Measurements from ENCODE around the gene NUTF2. TPM values are rescaled to one million over a fixed set of nuclear protein-coding genes. Genes with fewer than 3 reads are reported as not detected.

The NUTF2 gene
- 100 to 1,000 TPM; 201 to 218 TPM for total RNA-seq
- 236 TPM for polyA plus RNA-seq (2013, experiment 1 of 2)
- polyA plus RNA-seq (2013, experiment 2 of 2), result 236 TPM
- long read RNA-seq, experiment 1, transcript NUTF2-208 (1 exons, 2,608 nt), result minor isoform, 16 of 177 reads
- long read RNA-seq, experiment 1, transcript NUTF2-201 (5 exons, 2,321 nt), result major isoform, 110 of 177 reads
- long read RNA-seq, experiment 1, transcript NUTF2-206 (5 exons, 1,119 nt), result minor isoform, 5 of 177 reads
- long read RNA-seq, experiment 1, partial matches to known transcripts, result 42 of 177 reads
- long read RNA-seq, experiment 1, other reads (novel, unspliced or antisense), result 4 of 177 reads
- long read RNA-seq, experiment 2, transcript NUTF2-206 (5 exons, 1,119 nt), result minor isoform, 19 of 151 reads
- long read RNA-seq, experiment 2, transcript NUTF2-201 (5 exons, 2,321 nt), result major isoform, 123 of 151 reads
- long read RNA-seq, experiment 2, partial matches to known transcripts, result 5 of 151 reads
- long read RNA-seq, experiment 2, other reads (novel, unspliced or antisense), result 3 of 151 reads
- long read RNA-seq, experiment 3, transcript NUTF2-201 (5 exons, 2,321 nt), result major isoform, 155 of 172 reads
- long read RNA-seq, experiment 3, transcript NUTF2-206 (5 exons, 1,119 nt), result minor isoform, 6 of 172 reads
- long read RNA-seq, experiment 3, partial matches to known transcripts, result 4 of 172 reads
- long read RNA-seq, experiment 3, other reads (novel, unspliced or antisense), result 3 of 172 reads
- long read RNA-seq, experiment 4, transcript NUTF2-201 (5 exons, 2,321 nt), result major isoform, 67 of 73 reads
- long read RNA-seq, experiment 4, partial matches to known transcripts, result 0 of 73 reads
- long read RNA-seq, experiment 4, other reads (novel, unspliced or antisense), result 3 of 73 reads

- Mint-ChIP-seq H3K36me3 (ENCODE audit: low read depth) (peaks cover 17% of the 10 kb centered on the region), H3K27ac (peak within 1 kb of the TSS; percentile 95), H3K27me3 (ENCODE audit: insufficient read depth) (no peaks in the 10 kb centered on the region), H3K4me1 (peaks cover 45% of the 10 kb centered on the region), H3K9me3 (no peaks in the 10 kb centered on the region), H3K4me3 (peak within 1 kb of the TSS; percentile 89)
- Histone ChIP-seq H3K9me3 (ENCODE audit: control insufficient read depth, low read length) (no peaks in the 10 kb centered on the region), H3K27me3 (ENCODE audit: control insufficient read depth, insufficient read depth, low read length, poor library complexity, severe bottlenecking) (no peaks in the 10 kb centered on the region), H3K4me1 (ENCODE audit: control insufficient read depth, insufficient read depth, low read length) (peaks cover 22% of the 10 kb centered on the region), H3K27ac (ENCODE audit: low read depth, low read length) (peak within 1 kb of the TSS; percentile 96), H3K4me3 (ENCODE audit: low read length) (peak within 1 kb of the TSS; percentile 89), H3K9ac (ENCODE audit: extremely low read depth, low read length, poor library complexity, severe bottlenecking) (peak within 1 kb of the TSS; percentile 95), H3K36me3 (ENCODE audit: control insufficient read depth, insufficient read depth, low read length) (peaks cover 19% of the 10 kb centered on the region)
- DNase-seq, result peak; percentile 99
- 0 to 1% methylated on average over 29 to 57 of the region's 57 CpGs for WGBS, 2 experiments (ENCODE audit: insufficient coverage in 1 of 2, insufficient read length in 1 of 2)
- no peak for TF ChIP-seq CTCF (conservative IDR thresholded peaks at IDR 0.05)
These were observed at the start of gene NUTF2 for GRCh38 chr16:67846320-67847063. NUTF2 (plus strand) TSS chr16:67846933; CDS start chr16:67865131, 18,198 bp downstream.

DNA sequence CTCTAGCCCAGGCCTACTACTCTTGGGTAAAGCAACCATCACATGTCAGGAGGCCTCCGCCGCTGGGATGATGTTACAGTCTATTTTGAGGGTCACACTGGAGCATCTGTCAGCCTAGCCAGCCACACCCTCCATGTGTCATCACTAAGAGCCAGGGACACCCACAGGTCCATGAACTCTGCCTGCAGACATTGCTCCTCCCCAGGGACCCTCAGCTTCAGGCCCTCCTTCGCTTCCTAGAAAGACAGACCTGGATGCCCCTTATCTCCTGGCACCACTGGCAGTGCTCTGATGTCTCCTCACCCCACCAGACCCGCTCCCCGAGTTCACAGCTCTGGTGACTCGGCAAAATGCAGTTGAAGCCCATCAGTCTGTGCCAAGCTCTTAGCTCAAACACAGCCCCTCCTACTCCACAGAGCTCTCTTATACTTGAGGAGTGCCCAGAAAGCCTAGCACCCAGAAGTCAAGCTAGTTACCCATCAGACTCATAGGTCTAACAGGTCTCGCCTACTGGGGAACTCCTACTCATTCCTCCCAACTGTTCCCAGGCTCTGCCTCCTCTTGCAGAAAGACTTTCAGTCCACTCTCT, 46.3 kb upstream of the NUTF2 start:
- Histone ChIP-seq H3K4me1 (ENCODE audit: control insufficient read depth, insufficient read depth, low read length) (no peaks in the 10 kb centered on the region), H3K27ac (ENCODE audit: low read depth, low read length) (no peak overlapping the region), H3K9me3 (ENCODE audit: control insufficient read depth, low read length) (no peaks in the 10 kb centered on the region), H3K36me3 (ENCODE audit: control insufficient read depth, insufficient read depth, low read length) (peaks cover 39% of the 10 kb centered on the region), H3K27me3 (ENCODE audit: control insufficient read depth, insufficient read depth, low read length, poor library complexity, severe bottlenecking) (no peaks in the 10 kb centered on the region), H3K4me3 (ENCODE audit: low read length) (no peak overlapping the region), H3K9ac (ENCODE audit: extremely low read depth, low read length, poor library complexity, severe bottlenecking) (no peak overlapping the region)
- DNase-seq, result no peak
- TF ChIP-seq CTCF (conservative IDR thresholded peaks at IDR 0.05), result no peak
- H3K4me3 Mint-ChIP-seq, result no peak overlapping the region
- no peaks in the 10 kb centered on the region for H3K9me3 Mint-ChIP-seq
- H3K4me1 Mint-ChIP-seq, result peaks cover 18% of the 10 kb centered on the region
- H3K27me3 Mint-ChIP-seq (ENCODE audit: insufficient read depth), result no peaks in the 10 kb centered on the region
- peaks cover 56% of the 10 kb centered on the region for H3K36me3 Mint-ChIP-seq (ENCODE audit: low read depth)
- WGBS, 2 experiments (ENCODE audit: insufficient coverage in 1 of 2, insufficient read length in 1 of 2), result 86 to 89% methylated on average over 7 of the region's 7 CpGs
- no peak overlapping the region for H3K27ac Mint-ChIP-seq

DNA sequence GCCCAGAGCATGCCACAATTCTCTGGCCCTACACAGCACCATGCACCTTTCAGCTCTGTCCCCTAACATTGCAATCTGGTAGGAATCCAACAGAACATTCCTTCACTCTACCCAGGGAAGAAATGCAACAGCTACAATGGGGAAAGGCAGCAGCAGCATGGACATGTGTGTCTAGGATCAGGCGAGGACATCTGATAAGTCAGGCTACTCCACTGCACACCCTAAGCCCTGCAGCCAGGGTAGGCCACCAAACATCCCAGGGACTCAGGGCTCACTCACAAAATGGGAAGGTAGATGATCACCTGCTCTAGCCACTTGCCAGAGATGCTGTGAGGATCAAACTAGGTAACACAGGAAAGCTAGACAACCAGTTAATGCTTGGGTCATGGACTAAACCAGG, 45.5 kb upstream of the NUTF2 start:
- TF ChIP-seq CTCF (conservative IDR thresholded peaks at IDR 0.05), result no peak
- H3K4me3 ChIP-seq (ENCODE audit: low read length), result no peak overlapping the region
- DNase-seq, result no peak
- H3K27ac ChIP-seq (ENCODE audit: low read depth, low read length), result no peak overlapping the region
- H3K9me3 ChIP-seq (ENCODE audit: control insufficient read depth, low read length), result no peaks in the 10 kb centered on the region
- Mint-ChIP-seq H3K27ac (no peak overlapping the region), H3K4me3 (no peak overlapping the region), H3K9me3 (no peaks in the 10 kb centered on the region), H3K4me1 (peaks cover 22% of the 10 kb centered on the region), H3K27me3 (ENCODE audit: insufficient read depth) (no peaks in the 10 kb centered on the region), H3K36me3 (ENCODE audit: low read depth) (peaks cover 54% of the 10 kb centered on the region)
- H3K27me3 ChIP-seq (ENCODE audit: control insufficient read depth, insufficient read depth, low read length, poor library complexity, severe bottlenecking), result no peaks in the 10 kb centered on the region
- WGBS, 2 experiments (ENCODE audit: insufficient coverage in 1 of 2, insufficient read length in 1 of 2), result 82 to 87% methylated on average over 1 of the region's 1 CpG
- H3K9ac ChIP-seq (ENCODE audit: extremely low read depth, low read length, poor library complexity, severe bottlenecking), result no peak overlapping the region
- H3K36me3 ChIP-seq (ENCODE audit: control insufficient read depth, insufficient read depth, low read length), result peaks cover 38% of the 10 kb centered on the region
- no peaks in the 10 kb centered on the region for H3K4me1 ChIP-seq (ENCODE audit: control insufficient read depth, insufficient read depth, low read length)

All from endodermal cell (in vitro differentiated cells).